Mesothelial cell of epicardium (in vitro differentiated cells): ENCODE data around the gene CDH4. TPM values are rescaled to one million over a fixed set of nuclear protein-coding genes. Genes with fewer than 3 reads are reported as not detected.

Experiments used
- DNase-seq, 2 experiments: peaks; one replicate each; pipeline ENCODE4 v3.0.0; 2021; ENCODE audit warnings: low spot score in 2 of 2; ENCODE audit not compliant: unreplicated experiment in 2 of 2
- H3K27ac Mint-ChIP-seq: 2 replicates; pipeline ENCODE4 v1.8.0; 2021; ENCODE audit warnings: mixed read lengths
- H3K27me3 Mint-ChIP-seq: 2 replicates; pipeline ENCODE4 v1.8.0; 2021; ENCODE audit warnings: low read depth, mixed read lengths
- H3K36me3 Mint-ChIP-seq: 2 replicates; pipeline ENCODE4 v1.8.0; 2021; ENCODE audit warnings: mixed read lengths
- H3K4me1 Mint-ChIP-seq: 2 replicates; pipeline ENCODE4 v1.8.0; 2021; ENCODE audit warnings: mixed read lengths
- H3K4me3 Mint-ChIP-seq: 2 replicates; pipeline ENCODE4 v1.8.0; 2021; ENCODE audit warnings: mild to moderate bottlenecking, moderate library complexity, mixed read lengths
- H3K9me3 Mint-ChIP-seq: 2 replicates; pipeline ENCODE4 v1.8.0; 2021; ENCODE audit warnings: mixed read lengths
- CTCF ChIP-seq: fragments of 200-600 bp; sonication (generic); IDR thresholded peaks from one replicate; pipeline ENCODE4 v1.5.0; 2021; ENCODE audit warnings: antibody characterized with exemption; ENCODE audit not compliant: unreplicated experiment
- total RNA-seq: library from RNA; stranded (reverse); gene quantifications from 3 replicates; pipeline ENCODE4 v1.2.1, GENCODE V29; 2021

The CDH4 gene
- total RNA-seq, 1 donor from 2014 or later = 1.1 TPM

- Mint-ChIP-seq H3K36me3 (no peaks in the 10 kb centered on the region), H3K27ac (no peak overlapping the region), H3K4me1 (peaks cover 4% of the 10 kb centered on the region), H3K4me3 (no peak overlapping the region), H3K9me3 (no peaks in the 10 kb centered on the region), H3K27me3 (peaks cover 11% of the 10 kb centered on the region)
- TF ChIP-seq CTCF = no peak
- DNase-seq = peak in 1 of 2 experiments; percentile 12
These were observed 413.7 kb downstream of the CDH4 start for GRCh38 chr20:61665528-61666470.

GRCh38 chr20:61666471-61666832 lies 414.4 kb downstream of the CDH4 start:
- Mint-ChIP-seq H3K27ac (no peak overlapping the region), H3K27me3 (peaks cover 13% of the 10 kb centered on the region)

GRCh38 chr20:61667056-61667792 lies 415.2 kb downstream of the CDH4 start:
- TF ChIP-seq CTCF = no peak
- Mint-ChIP-seq H3K9me3 (peaks cover 6% of the 10 kb centered on the region), H3K4me3 (no peak overlapping the region), H3K27me3 (peaks cover 15% of the 10 kb centered on the region), H3K4me1 (peaks cover 4% of the 10 kb centered on the region), H3K27ac (no peak overlapping the region), H3K36me3 (no peaks in the 10 kb centered on the region)
- peak in 1 of 2 experiments; percentile 12 for DNase-seq

More at GRCh38 chr20:61666471-61666832, 414.4 kb downstream of the CDH4 start:
- no peak for DNase-seq
- H3K4me1 Mint-ChIP-seq = peaks cover 4% of the 10 kb centered on the region
- no peak for TF ChIP-seq CTCF
- H3K4me3 Mint-ChIP-seq = no peak overlapping the region
- H3K9me3 Mint-ChIP-seq = peaks cover 2% of the 10 kb centered on the region
- H3K36me3 Mint-ChIP-seq = no peaks in the 10 kb centered on the region

GRCh38 chr20:61668065-61668650 lies 416.1 kb downstream of the CDH4 start:
- Mint-ChIP-seq H3K27me3 (peaks cover 15% of the 10 kb centered on the region), H3K27ac (no peak overlapping the region), H3K9me3 (peaks cover 6% of the 10 kb centered on the region), H3K4me1 (peaks cover 4% of the 10 kb centered on the region), H3K4me3 (no peak overlapping the region), H3K36me3 (no peaks in the 10 kb centered on the region)
- TF ChIP-seq CTCF = no peak
- DNase-seq = no peak

GRCh38 chr20:61668771-61669503 lies 416.9 kb downstream of the CDH4 start:
- H3K27me3 Mint-ChIP-seq = peaks cover 19% of the 10 kb centered on the region
- peaks cover 4% of the 10 kb centered on the region for H3K4me1 Mint-ChIP-seq
- no peak for TF ChIP-seq CTCF
- no peaks in the 10 kb centered on the region for H3K36me3 Mint-ChIP-seq
- DNase-seq = peak in 1 of 2 experiments; percentile 5
- H3K9me3 Mint-ChIP-seq = peaks cover 6% of the 10 kb centered on the region
- H3K27ac Mint-ChIP-seq = no peak overlapping the region
- H3K4me3 Mint-ChIP-seq = no peak overlapping the region
